Activated B cell treated with CpG ODN at 0.5 μM for 24 hours (primary cell): ENCODE measurements around the gene GRIK1. TPM values are rescaled to one million over a fixed set of nuclear protein-coding genes. Genes with fewer than 3 reads are reported as not detected.

Experiments
- ATAC-seq: fragments of 200-7000 bp; cut with Tn5 transposase; one replicate; pipeline ENCODE4 v1.10.0; 2021; ENCODE audit warnings: low read depth, mild to moderate bottlenecking, moderate library complexity
- CTCF ChIA-PET: fragments of 350-600 bp; sonication (Branson Sonifier 250); formaldehyde crosslinking; loops from one replicate; lab custom pipeline; 2021; ENCODE audit warnings: antibody characterized with exemption; lab: Charles Lee
- POLR2A ChIA-PET: fragments of 350-600 bp; sonication (Branson Sonifier 250); formaldehyde crosslinking; loops from one replicate; lab custom pipeline; 2021; ENCODE audit warnings: antibody characterized with exemption; lab: Charles Lee
- DNase-seq: peaks from one replicate; pipeline ENCODE4 v3.0.0; 2022
- H3K27ac Mint-ChIP-seq: one replicate; pipeline ENCODE4 v1.8.0; 2020; ENCODE audit warnings: mixed read lengths
- H3K27me3 Mint-ChIP-seq: one replicate; pipeline ENCODE4 v1.8.0; 2021; ENCODE audit warnings: mixed read lengths
- H3K36me3 Mint-ChIP-seq: one replicate; pipeline ENCODE4 v1.8.0; 2021; ENCODE audit warnings: low read depth, mixed read lengths
- H3K4me1 Mint-ChIP-seq: one replicate; pipeline ENCODE4 v1.8.0; 2021; ENCODE audit warnings: mixed read lengths
- H3K4me3 Mint-ChIP-seq: one replicate; pipeline ENCODE4 v1.8.0; 2020; ENCODE audit warnings: mild to moderate bottlenecking, mixed read lengths
- H3K9me3 Mint-ChIP-seq: one replicate; pipeline ENCODE4 v1.8.0; 2020; ENCODE audit warnings: mixed read lengths
- intact Hi-C: fragments of 100-400 bp; cut with micrococcal nuclease; formaldehyde crosslinking; loops from one replicate; pipeline ENCODE4 v1.15.1; 2024
- total RNA-seq: library from RNA; stranded (reverse); gene quantifications from 2 replicates; pipeline ENCODE4 v1.2.3, GENCODE V29; 2022
- TF ChIP-seq, protein P1 (sequence below): fragments of 200-600 bp; IDR thresholded peaks from one replicate; pipeline ENCODE4 v1.8.0; 2022; ENCODE audit warnings: antibody characterized with exemption, mild to moderate bottlenecking

Gene GRIK1
- total RNA-seq, 1 donor from 2014 or later: not detected

DNA sequence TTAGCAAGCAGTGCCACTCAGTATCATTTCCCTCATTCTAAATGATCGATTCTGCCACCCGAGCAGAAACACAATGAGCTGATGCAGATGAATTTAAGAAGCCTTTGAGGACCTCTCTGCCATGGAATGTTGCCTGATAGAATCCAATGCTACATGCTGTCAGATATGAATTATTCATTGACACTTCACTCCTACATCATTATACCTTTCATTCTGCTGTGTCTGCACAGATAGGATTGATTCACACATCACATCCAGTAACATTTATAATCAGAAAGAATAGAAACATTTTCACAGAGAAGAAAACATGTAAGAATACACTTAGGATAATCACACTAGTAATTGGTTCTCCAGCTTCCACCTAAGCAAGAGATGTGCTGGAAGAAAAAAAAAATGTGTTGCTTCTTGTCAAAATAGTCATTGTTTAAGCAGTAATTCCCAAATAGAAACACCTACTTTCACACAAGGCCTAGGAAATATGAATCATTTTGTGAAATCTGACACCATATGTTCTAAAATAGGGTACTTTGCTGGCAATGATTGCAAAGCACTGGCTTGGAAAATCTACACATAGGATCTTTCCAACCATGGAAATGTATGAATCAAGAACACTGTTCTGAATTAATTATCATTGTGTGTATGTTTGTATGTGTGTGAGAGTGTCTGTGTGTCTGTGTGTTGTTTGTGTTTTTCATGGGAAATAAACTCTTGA is 110.1 kb downstream of the GRIK1 start:
- no peak for DNase-seq
- H3K27me3 Mint-ChIP-seq: peaks cover 5% of the 10 kb centered on the region
- no peaks in the 10 kb centered on the region for H3K4me1 Mint-ChIP-seq
- intact Hi-C loops: no loop called here
- peaks cover 22% of the 10 kb centered on the region for H3K9me3 Mint-ChIP-seq
- no peaks in the 10 kb centered on the region for H3K36me3 Mint-ChIP-seq
- POLR2A ChIA-PET: no interaction called here
- ATAC-seq: no peak
- no peak overlapping the region for H3K27ac Mint-ChIP-seq
- H3K4me3 Mint-ChIP-seq: no peak overlapping the region
- CTCF ChIA-PET: no interaction called here
- TF ChIP-seq, protein P1, sequence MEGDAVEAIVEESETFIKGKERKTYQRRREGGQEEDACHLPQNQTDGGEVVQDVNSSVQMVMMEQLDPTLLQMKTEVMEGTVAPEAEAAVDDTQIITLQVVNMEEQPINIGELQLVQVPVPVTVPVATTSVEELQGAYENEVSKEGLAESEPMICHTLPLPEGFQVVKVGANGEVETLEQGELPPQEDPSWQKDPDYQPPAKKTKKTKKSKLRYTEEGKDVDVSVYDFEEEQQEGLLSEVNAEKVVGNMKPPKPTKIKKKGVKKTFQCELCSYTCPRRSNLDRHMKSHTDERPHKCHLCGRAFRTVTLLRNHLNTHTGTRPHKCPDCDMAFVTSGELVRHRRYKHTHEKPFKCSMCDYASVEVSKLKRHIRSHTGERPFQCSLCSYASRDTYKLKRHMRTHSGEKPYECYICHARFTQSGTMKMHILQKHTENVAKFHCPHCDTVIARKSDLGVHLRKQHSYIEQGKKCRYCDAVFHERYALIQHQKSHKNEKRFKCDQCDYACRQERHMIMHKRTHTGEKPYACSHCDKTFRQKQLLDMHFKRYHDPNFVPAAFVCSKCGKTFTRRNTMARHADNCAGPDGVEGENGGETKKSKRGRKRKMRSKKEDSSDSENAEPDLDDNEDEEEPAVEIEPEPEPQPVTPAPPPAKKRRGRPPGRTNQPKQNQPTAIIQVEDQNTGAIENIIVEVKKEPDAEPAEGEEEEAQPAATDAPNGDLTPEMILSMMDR: no peak

DNA sequence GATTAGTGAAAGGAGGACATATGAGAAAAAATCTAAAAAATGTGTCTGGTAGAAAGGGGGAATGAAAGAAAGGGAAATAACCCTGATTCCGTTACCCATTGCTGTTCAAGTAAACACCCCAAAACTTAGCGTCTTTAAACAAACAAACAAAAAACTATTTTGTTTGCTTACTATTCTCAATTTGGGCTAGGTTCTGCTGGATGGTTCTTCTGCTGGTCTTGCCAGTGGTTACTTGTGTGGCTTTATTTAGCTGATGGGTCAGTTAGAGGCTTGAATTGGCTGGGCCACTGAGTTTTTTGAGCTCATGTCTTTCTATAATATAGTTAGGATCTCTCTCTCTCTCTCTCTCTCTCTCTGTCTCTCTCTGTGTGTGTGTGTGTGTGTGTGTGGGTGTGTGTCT is 112.1 kb downstream of the GRIK1 start:
- Mint-ChIP-seq H3K27ac (no peak overlapping the region), H3K4me1 (no peaks in the 10 kb centered on the region), H3K36me3 (no peaks in the 10 kb centered on the region), H3K9me3 (peaks cover 16% of the 10 kb centered on the region), H3K27me3 (peaks cover 5% of the 10 kb centered on the region), H3K4me3 (no peak overlapping the region)
- ATAC-seq: no peak
- TF ChIP-seq, protein P1: no peak
- ChIA-PET CTCF (no interaction called here), POLR2A (no interaction called here)
- intact Hi-C loops: no loop called here
- no peak for DNase-seq

DNA sequence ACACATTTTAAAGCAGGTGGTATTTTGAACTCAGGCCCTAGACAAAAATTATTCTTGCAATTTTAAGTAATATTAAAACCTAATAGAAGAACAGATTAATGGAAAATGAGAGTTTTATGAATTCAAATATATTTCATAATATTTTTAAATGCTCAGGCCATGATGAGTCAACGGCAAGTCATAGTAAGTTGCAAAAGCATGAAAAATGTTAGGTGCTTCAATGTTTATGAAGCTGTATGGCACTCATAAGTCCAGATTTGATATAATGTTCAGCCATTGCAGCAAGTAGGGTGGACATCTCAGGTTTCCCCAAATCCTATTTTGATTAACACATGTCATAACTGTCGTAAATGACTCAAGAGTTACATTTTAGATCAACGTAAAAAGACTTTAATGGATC is 112.6 kb downstream of the GRIK1 start:
- no peak overlapping the region for H3K27ac Mint-ChIP-seq
- H3K9me3 Mint-ChIP-seq: peaks cover 16% of the 10 kb centered on the region
- ATAC-seq: no peak
- POLR2A ChIA-PET: no interaction called here
- TF ChIP-seq, protein P1: no peak
- peaks cover 5% of the 10 kb centered on the region for H3K27me3 Mint-ChIP-seq
- intact Hi-C loops: no loop called here
- no peak overlapping the region for H3K4me3 Mint-ChIP-seq
- no peaks in the 10 kb centered on the region for H3K36me3 Mint-ChIP-seq
- CTCF ChIA-PET: no interaction called here
- no peak for DNase-seq
- H3K4me1 Mint-ChIP-seq: no peaks in the 10 kb centered on the region

DNA sequence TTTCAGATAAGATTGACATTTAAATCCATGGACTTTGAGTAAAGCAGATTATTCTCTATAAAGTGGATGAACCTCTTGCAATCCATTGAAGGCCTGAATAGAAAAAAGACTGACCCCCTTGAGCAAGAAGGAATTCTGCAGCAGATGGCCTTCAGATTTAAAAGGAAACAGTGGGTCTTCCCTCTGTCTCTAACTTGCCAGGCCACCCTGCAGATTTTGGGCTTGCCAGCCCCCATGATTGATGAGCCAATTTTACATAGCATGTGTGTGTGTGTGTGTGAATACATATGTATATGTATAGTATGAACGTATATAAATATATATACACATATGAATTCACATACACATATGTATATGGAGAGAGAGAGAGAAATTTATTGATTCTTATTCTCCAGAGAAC is 113.4 kb downstream of the GRIK1 start:
- no peaks in the 10 kb centered on the region for H3K36me3 Mint-ChIP-seq
- CTCF ChIA-PET: no interaction called here
- intact Hi-C loops: no loop called here
- H3K9me3 Mint-ChIP-seq: peaks cover 10% of the 10 kb centered on the region
- POLR2A ChIA-PET: no interaction called here
- peaks cover 5% of the 10 kb centered on the region for H3K27me3 Mint-ChIP-seq
- ATAC-seq (no peak), DNase-seq (no peak)
- no peaks in the 10 kb centered on the region for H3K4me1 Mint-ChIP-seq
- TF ChIP-seq, protein P1: no peak
- no peak overlapping the region for H3K4me3 Mint-ChIP-seq
- H3K27ac Mint-ChIP-seq: no peak overlapping the region

DNA sequence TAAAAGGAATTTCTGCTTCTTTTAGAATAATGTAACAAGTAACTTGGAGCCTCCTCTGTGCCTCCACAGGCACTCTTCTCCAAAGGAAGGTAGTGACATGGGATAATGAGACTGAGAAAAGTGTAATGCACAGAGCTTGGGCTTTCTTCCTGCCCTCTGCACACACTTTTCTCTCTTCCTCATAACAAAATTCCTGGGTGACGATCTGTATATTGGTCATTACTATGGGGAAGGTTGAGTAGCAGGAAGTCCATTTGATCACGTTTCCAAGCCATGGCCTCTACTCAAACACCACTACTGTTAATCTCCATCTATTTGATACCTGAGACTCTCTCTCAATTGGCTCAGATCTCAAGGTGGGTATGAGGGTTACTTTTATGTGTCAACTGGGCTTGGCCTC is 113.9 kb downstream of the GRIK1 start:
- H3K4me1 Mint-ChIP-seq: no peaks in the 10 kb centered on the region
- intact Hi-C loops: no loop called here
- ChIA-PET CTCF (no interaction called here), POLR2A (no interaction called here)
- H3K36me3 Mint-ChIP-seq: no peaks in the 10 kb centered on the region
- peaks cover 5% of the 10 kb centered on the region for H3K27me3 Mint-ChIP-seq
- ATAC-seq (no peak), DNase-seq (no peak)
- TF ChIP-seq, protein P1: no peak
- H3K9me3 Mint-ChIP-seq: peaks cover 7% of the 10 kb centered on the region
- H3K27ac Mint-ChIP-seq: no peak overlapping the region
- no peak overlapping the region for H3K4me3 Mint-ChIP-seq
